Endometrium (tissue), 2 donors: Measurements from ENCODE around the gene SEMA4D.

ENCODE experiments used
- FAIRE-seq: peaks from 2 replicates; lab custom pipeline; 2012; peaks lifted over from hg19 to GRCh38; lab: Jason Lieb, UNC
- donor health status: control.
- donor health status: control.

Gene SEMA4D

GRCh38 chr9:89465726-89466308 is 32.1 kb downstream of the SEMA4D start:
- no peak for FAIRE-seq

DNA sequence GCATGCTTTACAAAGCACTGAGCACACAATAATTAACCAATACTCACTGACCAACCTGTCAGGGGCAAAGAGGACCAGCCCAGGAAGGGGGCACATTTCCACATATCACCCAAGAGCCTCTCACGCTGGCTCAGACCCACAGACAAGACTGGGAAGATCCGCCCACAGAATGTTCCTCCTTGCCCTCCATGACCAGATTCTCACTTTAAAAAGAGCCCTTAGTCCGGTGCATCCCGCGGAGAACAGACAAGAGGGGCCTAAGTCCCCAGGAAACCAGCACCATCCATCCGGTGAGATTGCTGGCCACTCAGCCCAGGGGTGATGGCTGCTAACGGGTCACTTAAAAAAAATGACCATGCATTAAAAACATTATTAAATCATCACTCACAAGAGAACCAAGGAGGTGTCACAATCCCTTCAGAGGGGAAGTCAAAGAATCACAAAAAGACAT is 32.9 kb downstream of the SEMA4D start:
- FAIRE-seq, result no peak

GRCh38 chr9:89464300-89464901 is 33.5 kb downstream of the SEMA4D start:
- no peak for FAIRE-seq

DNA sequence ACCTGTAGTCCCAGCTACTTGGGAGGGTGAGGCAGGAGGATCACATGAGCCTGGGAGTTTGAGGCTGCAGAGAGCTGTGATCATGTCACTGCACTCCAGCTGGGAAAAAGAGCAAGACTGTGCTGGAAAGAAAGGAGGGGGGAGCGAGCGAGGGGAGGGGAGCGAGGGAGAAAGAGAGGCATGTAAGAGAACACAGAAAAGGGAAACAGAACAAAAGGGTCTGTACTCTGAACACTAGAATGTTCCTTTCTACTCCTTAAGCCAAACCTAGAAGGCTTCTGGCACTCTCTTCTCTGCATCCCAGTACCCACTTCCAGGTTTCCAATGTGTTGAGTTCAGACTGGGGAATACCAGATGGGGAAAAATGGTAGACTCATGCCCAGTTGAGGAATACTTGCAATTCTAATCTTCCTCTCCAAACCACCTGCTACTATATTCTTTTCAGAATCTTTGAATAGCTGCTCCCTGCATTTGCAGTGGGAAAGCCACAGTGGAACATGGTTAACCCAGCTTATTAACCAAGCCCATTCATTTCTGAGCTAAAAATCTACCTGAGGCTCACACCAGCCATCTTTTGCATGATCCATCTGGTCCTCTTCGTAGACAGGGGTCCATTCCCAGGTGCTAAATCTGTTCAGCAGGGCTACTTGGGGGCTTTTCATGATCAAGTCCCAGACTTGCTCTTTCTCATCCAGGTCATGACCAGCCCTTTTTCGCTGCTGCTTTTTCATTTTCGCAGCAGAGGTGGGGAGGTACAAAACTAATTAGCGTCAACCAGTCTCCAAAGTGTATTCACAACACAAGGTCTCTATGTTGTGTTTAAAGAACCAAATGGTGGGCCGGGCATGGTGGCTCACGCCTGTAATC is 34.9 kb downstream of the SEMA4D start:
- no peak for FAIRE-seq

GRCh38 chr9:89462199-89462598 is 35.7 kb downstream of the SEMA4D start:
- FAIRE-seq, result no peak

DNA sequence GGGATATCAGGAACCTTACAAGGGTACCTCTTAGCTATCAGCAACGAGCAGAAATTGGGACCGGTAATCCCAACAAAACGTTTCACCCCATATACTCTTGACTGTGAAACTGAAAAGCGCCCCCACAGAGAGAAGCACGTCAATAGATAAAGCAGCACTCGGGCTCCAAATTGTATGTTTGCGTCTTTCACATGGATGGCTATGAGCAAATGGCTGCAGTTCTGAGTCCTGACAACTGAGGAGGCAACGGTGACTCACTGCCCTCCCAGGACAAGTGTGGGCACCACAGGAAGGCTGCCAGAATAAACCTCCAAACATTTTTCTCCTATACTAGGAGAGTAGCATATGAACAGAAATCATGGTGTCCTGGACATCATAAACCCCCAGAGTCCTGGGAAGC is 36.6 kb downstream of the SEMA4D start:
- FAIRE-seq, result no peak

DNA sequence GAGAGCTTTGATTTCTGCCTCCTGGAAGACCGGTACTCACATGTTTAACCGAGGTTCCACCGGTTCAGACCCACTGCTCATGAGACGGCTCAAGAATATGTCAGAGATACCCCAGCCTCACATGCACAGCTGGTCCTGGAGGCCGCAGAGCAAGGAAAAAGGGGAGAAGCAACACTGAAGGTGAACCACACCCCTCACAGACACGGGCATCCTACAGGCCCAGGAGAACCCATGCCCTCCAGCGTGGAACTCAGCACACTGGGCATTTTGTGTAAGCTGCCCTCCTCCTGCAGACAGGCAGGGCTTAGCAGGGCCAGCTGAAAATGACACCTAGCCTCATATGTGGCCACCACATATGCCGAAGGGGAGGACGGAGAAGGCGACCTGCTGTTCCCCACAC is 37.4 kb downstream of the SEMA4D start:
- no peak for FAIRE-seq

DNA sequence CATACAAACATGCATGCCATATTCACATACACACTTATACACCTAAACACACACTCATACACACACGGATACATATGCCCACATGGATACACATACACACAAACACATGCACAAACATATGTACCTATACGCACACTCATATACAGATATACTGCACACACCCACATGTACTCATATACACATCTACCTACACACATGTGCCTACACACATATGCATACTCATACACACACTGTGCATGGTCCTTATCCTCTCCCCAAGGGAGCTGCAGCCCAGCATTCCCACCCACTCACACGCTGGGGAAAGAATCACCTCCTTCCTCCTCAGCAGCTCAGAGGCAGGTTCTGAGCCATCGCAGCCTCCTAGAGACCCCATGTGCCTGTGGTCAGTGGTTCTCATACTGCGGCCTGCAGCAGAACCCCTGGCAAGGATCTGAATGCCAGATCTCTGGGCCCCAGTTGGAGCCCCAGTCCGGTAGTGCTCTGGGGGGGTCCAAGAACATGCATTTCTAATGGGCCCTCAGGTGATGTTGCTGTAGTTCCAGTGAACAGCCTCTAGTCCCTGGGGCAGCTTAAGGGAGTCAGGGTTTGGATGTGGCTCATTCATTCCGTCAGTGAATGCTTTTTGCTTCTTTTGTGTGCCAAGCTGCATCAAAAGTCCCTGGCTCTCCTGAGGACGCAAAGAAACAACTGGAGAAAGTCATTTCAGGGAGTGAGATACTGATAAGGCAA is 39.0 kb downstream of the SEMA4D start:
- FAIRE-seq, result no peak

DNA sequence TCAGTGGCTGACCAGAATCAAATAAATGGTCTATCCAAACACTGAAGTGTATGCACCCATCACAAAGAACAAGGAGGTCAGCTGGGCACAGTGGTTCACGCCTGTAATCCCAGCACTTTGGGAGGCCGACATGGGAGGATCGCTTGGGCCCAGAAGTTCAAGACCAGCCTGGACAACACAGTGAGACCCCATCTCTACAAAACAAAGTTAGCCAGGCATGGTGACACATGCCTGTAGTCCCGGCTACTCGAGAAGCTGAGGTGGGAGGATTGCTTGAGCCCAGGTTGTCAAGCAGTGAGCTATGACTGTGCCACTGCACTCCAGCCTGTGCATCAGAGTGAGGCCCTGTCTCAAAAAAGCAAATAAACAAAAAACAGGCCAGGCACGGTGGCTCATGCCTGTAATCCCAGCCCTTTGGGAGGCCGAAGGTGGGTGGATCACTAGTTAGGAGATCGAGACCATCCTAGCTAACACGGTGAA is 40.5 kb downstream of the SEMA4D start:
- FAIRE-seq, result no peak

GRCh38 chr9:89455356-89455824 is 42.5 kb downstream of the SEMA4D start:
- no peak for FAIRE-seq

GRCh38 chr9:89454498-89455355 is 43.2 kb downstream of the SEMA4D start:
- FAIRE-seq, result no peak

DNA sequence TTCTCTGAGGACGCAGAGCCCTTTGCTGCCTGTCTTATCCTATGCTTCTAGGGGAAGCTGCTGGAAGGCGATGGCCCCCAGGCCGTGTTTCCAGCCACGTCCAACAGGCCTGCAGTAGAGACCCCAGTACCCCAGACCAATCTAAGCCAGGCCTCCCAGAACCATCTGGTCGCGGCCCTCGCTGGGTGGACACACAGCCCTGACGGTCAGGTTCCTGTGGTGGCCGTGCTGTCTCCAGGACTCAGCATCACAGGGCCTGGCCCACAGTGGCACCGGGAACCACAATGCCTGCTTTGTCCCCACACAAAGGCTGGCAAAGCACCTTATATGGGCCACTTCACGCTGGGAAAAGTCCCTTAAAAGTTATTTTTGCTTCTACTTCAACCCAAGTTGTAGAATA is 44.5 kb downstream of the SEMA4D start:
- FAIRE-seq, result no peak

DNA sequence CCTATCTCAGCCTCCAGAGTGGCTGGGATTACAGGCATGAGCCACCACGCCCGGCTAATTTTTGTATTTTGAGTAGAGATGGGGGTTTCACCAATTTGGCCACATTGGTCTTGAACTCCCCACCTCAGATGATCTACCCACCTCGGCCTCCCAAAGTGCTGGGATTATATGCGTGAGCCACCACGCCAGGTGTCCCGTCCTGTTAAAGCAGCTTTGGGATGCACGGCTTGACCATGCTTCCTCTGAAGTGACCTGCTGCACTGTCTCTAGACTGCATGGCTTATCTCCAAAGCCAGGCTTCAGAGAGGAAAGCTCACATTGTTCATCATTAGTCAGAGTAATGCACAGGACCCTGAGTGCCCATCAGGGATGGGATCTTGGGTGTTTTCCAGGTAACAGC is 45.4 kb downstream of the SEMA4D start:
- no peak for FAIRE-seq

GRCh38 chr9:89450213-89450612 is 47.7 kb downstream of the SEMA4D start:
- no peak for FAIRE-seq

- FAIRE-seq, result no peak
These were observed 48.6 kb downstream of the SEMA4D start for GRCh38 chr9:89449261-89449671.

- FAIRE-seq, result no peak
These were observed 49.1 kb downstream of the SEMA4D start for GRCh38 chr9:89448821-89449220.

DNA sequence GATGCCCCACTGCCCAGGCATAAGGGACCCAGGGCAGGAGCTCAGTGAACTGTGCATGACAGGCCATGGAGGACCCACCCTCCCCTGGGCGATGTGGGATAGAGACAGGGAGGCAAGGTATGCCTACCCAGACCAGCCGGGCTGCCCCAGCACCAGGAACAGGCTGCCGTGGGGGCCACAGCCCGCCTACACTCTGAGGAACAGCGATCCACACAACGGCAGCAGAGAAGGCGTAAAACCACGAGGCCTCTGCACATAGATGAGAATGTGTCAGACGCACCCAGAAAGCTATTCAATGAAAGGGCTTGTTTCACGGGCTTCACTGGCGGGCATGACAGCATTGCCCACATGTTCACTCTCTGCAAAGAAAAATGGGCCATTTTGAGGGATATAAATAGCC is 49.5 kb downstream of the SEMA4D start:
- no peak for FAIRE-seq

DNA sequence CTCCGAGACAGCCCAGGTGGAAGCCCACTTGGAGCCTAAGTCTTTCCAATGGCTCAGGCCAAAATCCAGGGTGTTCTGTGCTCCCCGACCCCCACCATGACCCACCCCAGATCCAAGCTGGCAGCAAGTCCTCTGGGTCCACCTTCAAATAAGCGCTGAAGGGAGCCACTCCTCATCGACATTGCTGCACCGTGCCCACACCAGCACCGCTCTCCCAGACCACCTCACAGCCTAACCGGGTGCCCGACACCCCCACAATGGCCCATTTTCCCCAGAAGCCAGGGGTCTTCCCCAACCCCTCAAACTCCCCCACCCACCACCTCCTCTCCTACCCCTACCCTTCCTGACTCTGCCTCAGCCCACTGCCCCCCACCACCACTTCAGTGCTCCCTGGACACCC is 50.5 kb downstream of the SEMA4D start:
- no peak for FAIRE-seq

DNA sequence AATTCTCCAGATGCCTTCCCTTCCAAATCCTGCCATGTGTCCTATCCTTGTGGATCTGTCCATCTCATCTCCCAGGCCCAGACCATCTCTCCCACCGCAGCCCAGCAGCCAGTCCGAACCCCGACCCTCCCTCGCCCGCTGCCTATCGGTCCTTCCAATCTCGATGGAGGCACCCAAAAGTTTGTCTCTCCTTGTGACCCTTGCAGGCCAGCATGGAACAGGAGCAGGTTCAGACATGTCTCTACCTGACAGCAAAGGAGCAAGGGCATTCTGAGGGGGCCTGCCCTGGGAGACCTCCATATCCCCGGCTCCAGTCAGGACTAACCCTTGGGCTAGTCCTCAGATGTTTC is 51.0 kb downstream of the SEMA4D start:
- FAIRE-seq, result no peak

DNA sequence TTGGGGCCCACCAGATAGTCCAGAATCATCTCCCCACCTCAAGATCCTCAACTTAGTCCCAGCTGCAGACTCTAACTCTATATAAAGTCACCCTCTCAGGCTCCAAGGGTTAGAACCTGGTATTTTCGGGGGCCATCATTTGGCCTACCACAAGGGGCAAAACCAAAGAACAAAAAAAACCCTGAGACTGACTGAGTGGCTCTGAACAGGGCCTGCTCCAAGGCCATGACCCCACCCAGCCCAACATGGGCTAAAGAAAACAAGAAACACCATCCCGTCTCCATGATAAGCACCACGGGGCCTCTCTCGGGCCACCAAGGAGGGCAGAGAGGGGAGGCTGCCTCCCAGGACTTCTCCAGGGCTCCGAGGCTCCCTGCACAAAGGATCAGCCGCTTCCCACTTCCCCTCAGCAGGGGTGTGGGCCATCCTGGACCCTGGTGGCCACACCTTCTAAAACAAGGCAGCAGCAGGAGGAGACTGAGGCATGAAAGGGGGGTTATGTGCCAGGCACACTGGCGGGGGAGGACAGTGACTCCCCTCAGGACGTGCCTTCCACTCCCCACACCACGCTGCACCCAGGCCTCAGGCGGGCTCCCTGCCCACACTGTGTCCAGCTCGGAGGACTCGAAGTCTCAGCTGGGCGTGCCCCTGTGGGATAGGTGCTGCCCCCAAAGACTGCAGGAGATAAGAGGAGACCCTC is 51.5 kb downstream of the SEMA4D start:
- no peak for FAIRE-seq

DNA sequence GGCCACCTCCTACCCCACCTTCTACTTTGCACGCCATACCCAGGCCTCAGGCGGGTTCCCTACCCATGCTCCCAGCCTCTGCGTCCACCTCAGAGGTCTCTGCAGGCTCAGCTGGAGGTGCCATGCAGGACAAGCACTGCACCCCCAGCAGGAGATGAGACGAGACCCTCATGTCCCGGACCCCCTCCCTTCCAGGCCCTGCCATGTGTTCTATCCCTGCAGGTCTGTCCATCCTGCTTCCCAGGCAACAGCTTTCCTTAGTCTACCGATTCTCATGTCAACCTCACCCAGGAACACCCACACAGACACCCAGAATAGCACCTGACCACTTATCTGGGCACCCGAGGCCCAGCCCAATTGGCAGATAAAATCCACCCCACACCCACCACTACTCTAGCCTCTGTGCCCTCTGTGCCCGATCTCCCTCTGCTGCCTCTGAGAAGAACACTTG is 52.1 kb downstream of the SEMA4D start:
- FAIRE-seq, result no peak
